Nasal cavity respiratory epithelium epithelial cell of viscerocranial mucosa (primary cell): ENCODE results near the gene UPK1A. TPM values are rescaled to one million over a fixed set of nuclear protein-coding genes. Genes with fewer than 3 reads are reported as not detected.

Experiments
- total RNA-seq: library from RNA; depleted of rRNA; stranded (reverse); fragments of >200 nt; gene quantifications from 2 replicates; pipeline ENCODE4 v1.2.3, GENCODE V29; 2014

Gene UPK1A
- total RNA-seq: not detected in 2 replicates

DNA sequence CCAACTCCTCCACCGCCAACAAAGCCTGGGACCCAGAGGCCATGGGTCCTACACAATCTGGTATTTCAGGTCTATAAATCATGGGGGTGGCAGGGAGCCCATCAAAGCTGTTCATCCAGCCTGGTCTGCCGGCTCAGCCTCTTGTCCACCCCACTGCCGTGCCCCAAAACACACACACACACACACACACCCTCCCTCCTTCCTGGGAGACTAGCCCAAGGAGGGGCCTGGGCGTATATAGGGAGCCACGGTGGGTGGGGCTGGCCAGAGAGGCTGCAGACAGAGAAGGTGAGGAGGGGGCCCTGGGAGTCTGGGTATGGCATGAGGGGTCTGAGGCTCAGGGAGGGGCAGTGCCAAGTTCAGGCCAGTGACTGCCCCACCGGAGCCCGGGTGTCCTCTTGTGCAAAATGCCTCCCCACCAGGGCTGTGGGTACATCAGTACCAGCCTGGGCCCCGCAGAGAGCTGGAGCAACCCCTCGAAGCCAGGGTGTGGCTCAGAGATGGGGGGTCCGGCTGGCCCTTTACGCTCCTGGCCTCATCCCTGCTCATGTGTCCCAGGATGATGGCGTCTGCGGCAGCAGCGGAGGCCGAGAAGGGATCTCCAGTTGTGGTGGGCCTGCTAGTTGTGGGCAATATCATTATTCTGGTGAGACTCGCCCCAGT lies at the start of gene UPK1A:
Gene UPK1A (plus strand): TSS at position 267 of the 663 bp plus-strand sequence. CDS start 296 bp downstream, at position 563.

GRCh38 chr19:35628565-35629331 lies 37.6 kb upstream of the UPK1A start, which contains the start of gene RBM42:
Gene RBM42, plus strand, starts transcription at chr19:35629036. Its CDS starts 118 bp downstream, at chr19:35629154.

GRCh38 chr19:35641515-35642151 lies 24.7 kb upstream of the UPK1A start, which contains the start of gene ETV2:
Gene ETV2, plus strand, starts transcription at chr19:35641745. Its CDS starts 716 bp downstream, at chr19:35642461.

DNA sequence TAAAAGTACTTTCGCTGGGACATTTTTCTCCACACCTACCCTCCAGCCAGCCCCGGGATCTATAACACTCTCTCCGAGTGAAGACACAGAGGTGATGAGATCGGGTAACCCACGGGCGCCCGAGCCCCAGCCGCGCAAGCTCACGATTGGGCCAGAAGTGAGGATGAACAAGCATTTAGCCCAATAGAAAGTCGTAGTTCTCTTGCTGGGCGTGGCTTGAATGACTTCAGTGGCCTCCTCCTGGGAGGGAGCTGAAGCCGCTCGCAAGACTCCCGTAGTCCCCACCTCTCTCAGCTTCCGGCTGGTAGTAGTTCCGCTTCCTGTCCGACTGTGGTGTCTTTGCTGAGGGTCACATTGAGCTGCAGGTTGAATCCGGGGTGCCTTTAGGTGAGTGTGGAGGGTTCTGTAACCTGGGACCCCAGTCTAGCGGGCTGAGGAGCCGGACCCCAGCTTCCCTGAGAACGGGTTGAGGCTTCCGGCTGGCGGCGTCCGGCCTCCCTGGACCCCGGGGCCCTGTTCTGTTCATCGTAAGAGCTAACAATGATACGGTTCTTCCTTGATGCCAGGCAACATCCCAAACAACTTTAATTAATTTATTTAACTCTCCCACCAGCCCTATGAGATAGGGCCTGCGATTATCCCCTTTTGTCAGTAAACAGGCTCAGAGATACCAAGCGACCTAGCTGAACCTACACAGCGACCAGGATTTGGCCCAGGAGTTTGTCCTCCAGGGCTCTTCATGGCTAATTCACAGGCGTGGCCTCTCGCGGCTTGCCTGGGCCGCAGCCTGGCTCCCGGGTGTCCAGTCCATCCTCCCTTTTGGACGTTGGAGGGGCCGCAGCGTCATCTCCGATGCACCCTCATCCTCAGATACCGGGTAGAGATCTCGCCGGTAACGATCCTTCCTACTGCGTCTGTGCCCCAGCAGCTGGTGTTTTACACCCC lies 18.0 kb upstream of the UPK1A start, which contains the start of gene COX6B1:
Gene COX6B1 (plus strand): TSS at position 307 of the 945 bp plus-strand sequence. CDS start 2,921 bp downstream, outside the sequence.

GRCh38 chr19:35704218-35704617 lies 37.9 kb downstream of the UPK1A start, which contains the start of gene ZBTB32:
Gene ZBTB32, plus strand, starts transcription at chr19:35704558. Its CDS starts 10,069 bp downstream, at chr19:35714627.

GRCh38 chr19:35717665-35718344 lies 51.5 kb downstream of the UPK1A start, which contains the start of gene KMT2B:
Gene KMT2B, plus strand, starts transcription at chr19:35718003. Its CDS starts 16 bp downstream, at chr19:35718019.

Other genes starting within 250 kb of the UPK1A start
- not detected in 2 replicates for gene FFAR2, start 218.3 kb upstream of the UPK1A start, total RNA-seq
- gene KRTDAP, start 176.1 kb upstream of the UPK1A start, total RNA-seq: 0.28 and 13.7 TPM in 2 replicates
- gene DMKN, start 152.9 kb upstream of the UPK1A start, total RNA-seq: 78.4 and 142 TPM in 2 replicates
- 16.5 and 67.3 TPM in 2 replicates for gene SBSN, start 138.2 kb upstream of the UPK1A start, total RNA-seq
- not detected in 2 replicates for gene GAPDHS, start 133.1 kb upstream of the UPK1A start, total RNA-seq
- gene TMEM147, start 120.9 kb upstream of the UPK1A start, total RNA-seq: 99.0 and 109 TPM in 2 replicates
- not detected in 2 replicates for gene ATP4A, start 102.9 kb upstream of the UPK1A start, total RNA-seq
- not detected in 2 replicates for gene PMIS2, start 80.3 kb upstream of the UPK1A start, total RNA-seq
- gene HAUS5, start 53.8 kb upstream of the UPK1A start, total RNA-seq: 3.1 and 4.6 TPM in 2 replicates
- gene RBM42, start 37.5 kb upstream of the UPK1A start, total RNA-seq: 33.2 and 37.9 TPM in 2 replicates
- 0.34 TPM in 1 of 2 replicates, not detected in the other for gene ETV2, start 24.8 kb upstream of the UPK1A start, total RNA-seq
- 88.5 and 102 TPM in 2 replicates for gene COX6B1, start 18.2 kb upstream of the UPK1A start, total RNA-seq
- not detected in 2 replicates for gene ZBTB32, start 38.0 kb downstream of the UPK1A start, total RNA-seq
- 4.1 and 21.1 TPM in 2 replicates for gene KMT2B, start 51.5 kb downstream of the UPK1A start, total RNA-seq
- under 0.01 and 0.43 TPM in 2 replicates for gene IGFLR1, start 75.9 kb downstream of the UPK1A start, total RNA-seq
- gene U2AF1L4, start 78.9 kb downstream of the UPK1A start, total RNA-seq: 9.1 and 12.6 TPM in 2 replicates
- 14.9 and 15.7 TPM in 2 replicates for gene PSENEN, start 79.1 kb downstream of the UPK1A start, total RNA-seq
- gene LIN37, start 82.1 kb downstream of the UPK1A start, total RNA-seq: 5.8 and 7.3 TPM in 2 replicates
- under 0.01 and 0.28 TPM in 2 replicates for gene HSPB6, start 90.5 kb downstream of the UPK1A start, total RNA-seq
- 2.1 and 5.7 TPM in 2 replicates for gene PROSER3, start 91.7 kb downstream of the UPK1A start, total RNA-seq
- gene ARHGAP33, start 109.0 kb downstream of the UPK1A start, total RNA-seq: 0.57 TPM in 1 of 2 replicates, not detected in the other
- not detected in 2 replicates for gene PRODH2, start 146.3 kb downstream of the UPK1A start, total RNA-seq
- not detected in 2 replicates for gene NPHS1, start 186.0 kb downstream of the UPK1A start, total RNA-seq
- gene KIRREL2, start 190.4 kb downstream of the UPK1A start, total RNA-seq: not detected in 2 replicates
- 0.64 TPM in 1 of 2 replicates, not detected in the other for gene APLP1, start 202.1 kb downstream of the UPK1A start, total RNA-seq
- 3.4 and 3.6 TPM in 2 replicates for gene NFKBID, start 234.0 kb downstream of the UPK1A start, total RNA-seq
- 0.14 TPM in 1 of 2 replicates, not detected in the other for gene HCST, start 236.0 kb downstream of the UPK1A start, total RNA-seq
- gene TYROBP, start 241.8 kb downstream of the UPK1A start, total RNA-seq: not detected in 2 replicates